WTC11 (cell line): Measurements from ENCODE around the gene CASP3. TPM values are rescaled to one million over a fixed set of nuclear protein-coding genes. Genes with fewer than 3 reads are reported as not detected.

Experiments
- ATAC-seq: fragments of 200-7000 bp; cut with Tn5 transposase; 2 replicates; pipeline ENCODE4 v1.10.0; 2021; ENCODE audit warnings: mild to moderate bottlenecking, moderate library complexity
- CTCF ChIA-PET: fragments of 300-600 bp; sonication (Branson Sonifier 250); formaldehyde crosslinking; loops from one replicate; lab custom pipeline; 2021; ENCODE audit warnings: antibody characterized with exemption; lab: Charles Lee
- POLR2A ChIA-PET: fragments of 350-600 bp; sonication (Branson Sonifier 250); formaldehyde crosslinking; loops from one replicate; lab custom pipeline; 2021; ENCODE audit warnings: antibody characterized with exemption; lab: Charles Lee
- DNase-seq: peaks from one replicate; pipeline ENCODE4 v3.0.0; 2021; ENCODE audit warnings: low spot score
- H3K27ac Mint-ChIP-seq: 2 replicates; pipeline ENCODE4 v1.8.0; 2021; ENCODE audit warnings: mixed read lengths
- H3K27me3 Mint-ChIP-seq: 2 replicates; pipeline ENCODE4 v1.8.0; 2021; ENCODE audit warnings: low read depth, mild to moderate bottlenecking, moderate library complexity, mixed read lengths
- H3K36me3 Mint-ChIP-seq: 2 replicates; pipeline ENCODE4 v1.8.0; 2021; ENCODE audit warnings: mixed read lengths
- H3K4me1 Mint-ChIP-seq: 2 replicates; pipeline ENCODE4 v1.8.0; 2022; ENCODE audit warnings: mixed read lengths
- H3K4me3 Mint-ChIP-seq: 2 replicates; pipeline ENCODE4 v1.8.0; 2021; ENCODE audit warnings: mild to moderate bottlenecking, moderate library complexity, mixed read lengths
- H3K9me3 Mint-ChIP-seq: 2 replicates; pipeline ENCODE4 v1.8.0; 2021; ENCODE audit warnings: mixed read lengths
- AFF4 ChIP-seq: sonication (generic); formaldehyde crosslinking; IDR thresholded peaks from 2 replicates; pipeline ENCODE4 v1.8.1; 2023; ENCODE audit warnings: mild to moderate bottlenecking, missing genetic modification reagents, borderline replicate concordance
- ATF1 ChIP-seq: sonication (generic); formaldehyde crosslinking; IDR thresholded peaks from 2 replicates; pipeline ENCODE4 v1.8.1; 2023; ENCODE audit warnings: mild to moderate bottlenecking, moderate library complexity, missing genetic modification reagents
- ATF2 ChIP-seq: sonication (generic); formaldehyde crosslinking; IDR thresholded peaks from 2 replicates; pipeline ENCODE4 v1.8.1; 2022; ENCODE audit warnings: low read depth, missing genetic modification reagents, borderline replicate concordance
- CTCF ChIP-seq: fragments of 200-600 bp; IDR thresholded peaks from 2 replicates; pipeline ENCODE4 v1.8.0; 2022; ENCODE audit warnings: antibody characterized with exemption
- ELF4 ChIP-seq: sonication (generic); formaldehyde crosslinking; IDR thresholded peaks from 2 replicates; pipeline ENCODE4 v1.8.1; 2022; ENCODE audit warnings: low read depth, mild to moderate bottlenecking, moderate library complexity, missing genetic modification reagents
- ETV6 ChIP-seq: sonication (generic); formaldehyde crosslinking; IDR thresholded peaks from 2 replicates; pipeline ENCODE4 v1.8.1; 2022; ENCODE audit warnings: mild to moderate bottlenecking, missing genetic modification reagents
- FOXK1 ChIP-seq: sonication (generic); formaldehyde crosslinking; IDR thresholded peaks from 2 replicates; pipeline ENCODE4 v1.8.0; 2022; ENCODE audit warnings: mild to moderate bottlenecking, moderate library complexity, missing genetic modification reagents
- GABPB1 ChIP-seq: sonication (generic); formaldehyde crosslinking; IDR thresholded peaks from 2 replicates; pipeline ENCODE4 v1.8.1; 2023; ENCODE audit warnings: mild to moderate bottlenecking, missing genetic modification reagents
- GRHL2 ChIP-seq: fragments of 250-450 bp; sonication (Bioruptor Pico); IDR thresholded peaks from 2 replicates; pipeline ENCODE4 v1.8.0; 2022; ENCODE audit warnings: mild to moderate bottlenecking, moderate library complexity; ENCODE audit not compliant: insufficient replicate concordance, severe bottlenecking
- HMGA2 ChIP-seq: fragments of 250-450 bp; sonication (Bioruptor Pico); IDR thresholded peaks from 2 replicates; pipeline ENCODE4 v1.4.0; 2021; ENCODE audit warnings: mild to moderate bottlenecking, moderate library complexity
- KAT7 ChIP-seq: sonication (generic); formaldehyde crosslinking; IDR thresholded peaks from 2 replicates; pipeline ENCODE4 v1.8.1; 2023; ENCODE audit warnings: missing genetic modification reagents, mild to moderate bottlenecking, borderline replicate concordance
- MLX ChIP-seq: sonication (generic); formaldehyde crosslinking; IDR thresholded peaks from 2 replicates; pipeline ENCODE4 v1.8.1; 2023; ENCODE audit warnings: mild to moderate bottlenecking, missing genetic modification reagents, moderate library complexity
- NR3C1 ChIP-seq: sonication (generic); formaldehyde crosslinking; conservative IDR thresholded peaks from 2 replicates; pipeline ENCODE4 v1.8.1; 2023; ENCODE audit warnings: low read depth, mild to moderate bottlenecking, missing genetic modification reagents
- PRRX2 ChIP-seq: fragments of 250-450 bp; sonication (Bioruptor Pico); IDR thresholded peaks from 2 replicates; pipeline ENCODE4 v1.8.0; 2021; ENCODE audit warnings: mild to moderate bottlenecking
- SP1 ChIP-seq: sonication (generic); formaldehyde crosslinking; conservative IDR thresholded peaks from 2 replicates; pipeline ENCODE4 v1.8.1; 2022; ENCODE audit warnings: missing genetic modification reagents
- TEAD4 ChIP-seq: sonication (generic); formaldehyde crosslinking; IDR thresholded peaks from 2 replicates; pipeline ENCODE4 v1.8.0; 2022; ENCODE audit warnings: mild to moderate bottlenecking, missing genetic modification reagents
- TP53 ChIP-seq: sonication (generic); formaldehyde crosslinking; IDR thresholded peaks from 2 replicates; pipeline ENCODE4 v1.8.1; 2023; ENCODE audit warnings: mild to moderate bottlenecking, missing genetic modification reagents
- ZNF121 ChIP-seq: sonication (generic); formaldehyde crosslinking; IDR thresholded peaks from 2 replicates; pipeline ENCODE4 v1.8.0; 2023; ENCODE audit warnings: missing genetic modification reagents
- ZNF281 ChIP-seq: sonication (generic); formaldehyde crosslinking; IDR thresholded peaks from 2 replicates; pipeline ENCODE4 v1.8.0; 2023; ENCODE audit warnings: mild to moderate bottlenecking, missing genetic modification reagents
- ZNF396 ChIP-seq: fragments of 250-450 bp; sonication (Bioruptor Pico); IDR thresholded peaks from 2 replicates; pipeline ENCODE4 v1.8.0; 2021; ENCODE audit warnings: mild to moderate bottlenecking, moderate library complexity, borderline replicate concordance
- total RNA-seq: library from RNA; stranded (reverse); gene quantifications from 3 replicates; pipeline ENCODE4 v1.2.3, GENCODE V29; 2021

Gene CASP3
- total RNA-seq, 1 experiment from 2014 or later, result 78.9 TPM

GRCh38 chr4:184662236-184662635, 13.0 kb upstream of the CASP3 start:
- CTCF ChIA-PET, result no interaction called here
- Mint-ChIP-seq H3K4me1 (no peaks in the 10 kb centered on the region; the same call in 1 of the 2 replicates), H3K36me3 (0 out of 2 replicates have a peak, but pooled peaks cover 3% of the 10 kb centered on the region), H3K4me3 (no peak overlapping the region), H3K27me3 (no peaks in the 10 kb centered on the region), H3K27ac (no peak overlapping the region), H3K9me3 (no peaks in the 10 kb centered on the region)
- DNase-seq (no peak), ATAC-seq (no peak)
- POLR2A ChIA-PET, result no interaction called here
- TF ChIP-seq ZNF396 (CRISPR knock-in tag), result no peak
- no peak for TF ChIP-seq ZNF121 (CRISPR knock-in tag)
- TF ChIP-seq HMGA2, result no peak
- TF ChIP-seq TP53 (CRISPR knock-in tag), result no peak
- TF ChIP-seq ELF4 (CRISPR knock-in tag), result no peak
- TF ChIP-seq AFF4 (CRISPR knock-in tag), result no peak
- no peak for TF ChIP-seq TEAD4 (CRISPR knock-in tag)
- TF ChIP-seq PRRX2 (CRISPR knock-in tag), result no peak
- no peak for TF ChIP-seq NR3C1 (CRISPR knock-in tag)
- TF ChIP-seq ATF2 (CRISPR knock-in tag), result no peak
- TF ChIP-seq SP1 (CRISPR knock-in tag), result no peak
- TF ChIP-seq ATF1, result no peak
- TF ChIP-seq KAT7 (CRISPR knock-in tag), result no peak
- no peak for TF ChIP-seq CTCF
- TF ChIP-seq FOXK1 (CRISPR knock-in tag), result no peak
- TF ChIP-seq ETV6, result no peak
- TF ChIP-seq MLX, result no peak
- TF ChIP-seq ZNF281 (CRISPR knock-in tag), result no peak
- no peak for TF ChIP-seq GABPB1 (CRISPR knock-in tag)
- no peak for TF ChIP-seq GRHL2 (CRISPR knock-in tag)
